Measurements from ENCODE around the gene NAIF1.
"Not testable (repeated sequence)": the region's sequence is repeated elsewhere in the genome, so short reads cannot be mapped to it uniquely, and the experiment has no call there.

NAIF1 gene

DNA sequence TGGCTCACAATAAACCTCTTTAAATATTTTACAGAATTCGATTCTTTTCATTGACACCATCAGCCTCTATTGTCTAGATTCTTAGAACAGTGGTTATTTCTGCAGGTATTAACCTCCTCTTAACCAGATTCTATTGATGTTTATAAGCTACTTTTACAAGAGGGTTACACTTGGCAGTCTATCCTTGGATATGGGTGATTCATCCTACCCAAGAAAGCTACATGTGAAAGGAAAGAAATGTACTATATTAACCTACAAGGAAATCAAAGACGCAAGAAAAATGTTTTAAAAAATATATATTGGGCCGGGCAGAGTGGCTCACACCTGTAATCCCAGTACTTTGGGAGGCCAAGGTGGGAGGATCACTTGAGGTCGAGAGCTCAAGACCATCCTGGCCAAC lies 17.6 kb upstream of the NAIF1 start:
- no peak for DNase-seq

DNA sequence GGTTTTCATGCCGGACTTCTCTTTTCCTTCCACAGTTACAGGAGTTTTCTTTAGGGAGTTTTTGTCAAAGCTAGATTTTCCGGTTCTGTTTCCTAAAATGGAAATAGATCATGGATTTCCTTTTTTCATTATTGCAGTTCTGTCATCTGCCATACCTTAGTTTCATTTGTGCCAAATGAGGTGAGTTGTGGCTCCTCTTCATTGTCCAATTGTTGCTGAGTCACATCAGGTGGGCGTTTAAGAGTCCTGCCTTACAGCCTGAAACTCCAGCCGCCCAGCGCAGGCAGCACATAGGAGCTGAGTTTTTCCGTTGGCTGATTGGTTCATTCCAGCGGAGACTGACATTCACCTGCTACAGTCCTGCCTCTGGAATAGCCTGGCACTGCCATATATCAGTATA lies 15.0 kb upstream of the NAIF1 start:
- DNase-seq: no peak

DNA sequence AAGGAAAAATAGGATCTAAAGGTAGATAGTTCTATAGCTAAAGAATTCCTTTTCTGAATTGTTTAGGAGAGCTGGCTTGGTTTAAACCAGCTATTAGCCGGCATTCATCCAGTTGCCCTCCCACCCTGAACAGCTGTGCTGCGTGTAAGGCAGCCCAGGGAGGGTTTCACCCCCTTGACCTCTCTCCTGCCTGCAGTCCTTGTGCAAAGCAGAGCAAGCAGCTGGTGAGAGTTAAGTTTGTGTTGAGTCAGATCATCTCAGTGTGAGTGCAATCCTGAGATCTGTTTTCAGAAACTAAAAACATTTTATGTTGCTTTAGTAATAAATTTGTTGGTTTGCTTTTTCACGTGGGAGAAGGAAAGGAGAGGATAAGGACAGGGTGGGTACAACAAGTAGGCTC lies 13.9 kb upstream of the NAIF1 start:
- DNase-seq: no peak

DNA sequence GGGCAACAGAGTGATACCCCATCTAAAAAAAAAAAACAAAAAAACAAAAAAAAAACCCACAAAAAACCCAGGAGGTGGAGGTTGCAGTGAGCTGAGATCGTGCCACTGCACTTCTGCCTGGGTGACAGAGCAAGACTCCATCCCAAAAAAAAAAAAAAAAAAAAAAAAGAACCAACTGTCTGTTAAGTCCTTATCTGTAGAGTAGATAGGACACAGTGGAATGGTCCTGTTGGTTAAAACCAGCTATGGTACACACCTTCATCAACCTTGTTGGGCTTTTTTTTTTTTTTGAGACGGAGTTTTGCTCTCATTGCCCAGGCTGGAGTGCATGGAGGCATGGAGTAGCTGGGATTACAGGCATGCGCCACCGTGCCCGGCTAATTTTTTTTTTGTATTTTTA lies 13.1 kb upstream of the NAIF1 start:
- DNase-seq: no peak

DNA sequence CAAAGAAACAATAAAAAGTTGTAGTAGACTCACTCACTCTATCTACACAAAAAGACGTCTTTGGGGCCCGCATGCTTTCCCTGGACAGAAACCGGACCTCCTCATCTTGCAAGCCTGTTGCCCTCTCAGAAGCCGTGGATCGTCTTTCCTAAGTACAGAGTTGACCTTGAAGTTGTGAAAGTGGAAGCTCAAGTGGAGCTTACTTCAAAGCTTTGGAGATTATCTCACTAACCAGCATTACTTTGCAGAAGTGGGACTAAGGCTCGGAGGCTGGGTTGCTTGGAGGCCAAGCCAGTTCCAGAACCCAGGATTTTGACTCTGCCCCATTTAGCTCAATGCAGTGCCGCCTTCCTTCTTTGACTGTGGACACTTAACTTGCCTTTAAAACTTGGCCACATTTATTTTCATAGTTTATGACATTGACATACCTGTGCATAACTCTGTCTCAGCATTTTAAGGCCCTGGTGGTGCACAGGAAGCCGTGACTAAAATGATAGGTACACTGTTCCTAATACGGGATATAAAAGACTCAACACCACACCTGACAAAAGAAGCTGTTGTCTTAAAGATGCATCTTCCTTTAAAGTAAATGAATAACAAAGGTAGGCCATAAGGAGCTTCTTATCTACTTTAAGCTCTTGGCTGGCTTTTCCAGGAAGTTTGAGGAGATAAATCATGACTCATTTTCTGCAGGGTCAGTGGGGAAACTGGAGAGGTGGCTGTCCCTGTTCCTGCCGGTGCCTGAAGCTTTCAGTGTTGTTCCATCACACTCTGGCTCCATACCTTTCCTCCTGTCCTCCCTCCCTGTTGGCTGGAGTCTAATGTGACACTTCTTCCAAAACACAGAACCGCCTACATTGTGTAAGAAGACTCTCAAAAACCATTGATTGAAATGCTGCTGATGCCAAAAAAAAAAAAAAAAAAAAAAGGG lies 11.6 kb upstream of the NAIF1 start:
- no peak for DNase-seq

DNA sequence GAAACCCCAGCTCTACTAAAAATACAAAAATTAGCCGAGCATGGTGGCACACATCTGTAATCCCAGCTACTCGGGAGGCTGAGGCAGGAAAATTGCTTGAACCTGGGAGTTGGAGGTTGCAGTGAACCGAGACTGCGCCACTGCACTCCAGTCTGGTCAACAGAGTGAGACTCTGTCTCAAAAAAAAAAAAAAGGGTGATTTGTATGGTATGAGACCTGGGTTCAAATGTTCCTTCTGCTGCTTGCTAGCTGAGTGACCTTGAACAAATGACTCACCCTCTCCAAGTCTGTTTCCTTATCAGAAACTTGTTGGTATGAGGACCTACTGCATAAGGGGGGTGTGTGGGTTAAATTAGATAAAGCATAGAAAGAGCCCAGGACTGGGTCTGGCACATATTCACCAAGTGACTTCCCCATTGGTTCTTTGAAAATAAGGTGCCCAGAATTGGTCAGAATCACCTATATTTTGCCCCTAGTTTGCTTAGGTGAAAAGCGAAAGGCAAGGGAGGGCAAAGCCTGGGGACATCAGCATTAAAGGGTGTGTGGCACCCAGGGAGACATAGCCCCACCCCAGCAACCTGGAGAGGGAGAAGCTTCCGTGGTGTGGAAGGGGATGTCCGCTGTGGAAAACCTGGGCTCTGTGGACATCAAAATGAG lies 10.9 kb upstream of the NAIF1 start:
- DNase-seq: no peak

DNA sequence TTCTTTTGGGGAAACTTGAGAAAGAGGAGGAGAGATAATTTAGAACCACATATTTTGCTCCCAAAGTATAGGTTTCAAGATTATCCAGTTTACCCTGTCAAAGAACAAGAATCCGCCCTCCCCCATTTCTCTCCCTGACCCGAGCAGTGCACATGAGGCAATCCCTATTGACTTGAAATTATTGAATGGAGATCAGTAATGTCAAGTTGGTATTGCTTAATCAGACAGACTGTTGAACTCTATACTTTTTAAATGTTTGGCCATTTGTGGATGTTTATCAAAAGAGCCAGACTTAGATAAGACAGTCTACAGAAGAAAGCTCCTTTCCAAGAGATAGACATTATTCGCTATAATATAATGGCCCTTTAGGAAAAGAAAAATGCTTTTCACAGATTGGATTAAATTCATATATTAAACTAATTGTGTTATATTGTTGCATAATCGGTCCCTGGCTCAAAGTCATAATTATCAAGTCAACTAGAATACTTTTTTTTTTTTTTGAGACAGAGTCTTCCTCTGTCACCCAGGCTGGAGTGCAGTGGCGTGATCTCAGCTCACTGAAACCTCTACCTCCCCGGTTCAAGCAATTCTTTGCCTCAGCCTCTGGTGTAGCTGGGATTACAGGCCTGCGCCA lies 6.2 kb upstream of the NAIF1 start:
- no peak for DNase-seq

DNA sequence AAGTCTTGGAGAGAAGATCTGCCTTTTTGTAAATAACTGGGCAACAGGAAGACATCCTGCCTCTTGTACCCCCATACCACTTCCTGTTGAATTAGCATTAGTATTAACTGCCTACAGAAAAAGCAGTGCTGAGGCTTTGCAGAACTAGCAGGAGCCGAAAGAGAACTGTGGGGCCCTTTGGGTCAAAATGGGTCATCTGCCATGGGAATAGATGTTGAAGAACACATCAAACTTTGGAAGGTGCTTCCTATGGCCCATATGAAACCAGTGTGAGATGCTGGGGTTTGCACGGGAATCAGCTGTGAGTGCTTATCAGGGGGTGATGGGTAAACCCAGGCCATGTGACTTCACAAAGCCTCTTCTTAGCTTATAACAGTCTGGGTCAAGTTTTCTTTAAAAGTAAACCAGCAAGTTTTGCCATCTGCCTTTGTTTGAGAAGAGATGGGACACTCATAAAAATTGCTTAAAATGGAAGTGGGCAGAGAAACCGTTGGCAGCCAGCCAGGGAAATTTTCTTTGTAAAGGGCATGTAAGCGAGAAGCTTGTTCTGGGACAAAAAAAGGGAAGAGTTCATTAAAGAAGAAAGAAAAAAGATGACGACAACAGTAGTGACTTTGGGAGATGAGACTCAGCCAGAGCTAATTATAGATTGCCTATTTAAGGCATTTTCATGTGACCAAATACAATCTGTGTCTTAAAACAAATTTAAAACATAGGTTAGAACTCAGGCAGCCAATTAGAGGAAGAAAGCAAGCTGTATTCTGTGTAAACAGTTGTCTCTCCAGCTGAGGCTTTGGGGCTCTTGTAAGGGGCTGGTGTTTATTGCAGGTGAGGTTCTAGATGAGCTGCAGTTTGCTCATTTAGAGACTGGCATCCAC lies 5.3 kb upstream of the NAIF1 start:
- DNase-seq: peak; percentile 70

DNA sequence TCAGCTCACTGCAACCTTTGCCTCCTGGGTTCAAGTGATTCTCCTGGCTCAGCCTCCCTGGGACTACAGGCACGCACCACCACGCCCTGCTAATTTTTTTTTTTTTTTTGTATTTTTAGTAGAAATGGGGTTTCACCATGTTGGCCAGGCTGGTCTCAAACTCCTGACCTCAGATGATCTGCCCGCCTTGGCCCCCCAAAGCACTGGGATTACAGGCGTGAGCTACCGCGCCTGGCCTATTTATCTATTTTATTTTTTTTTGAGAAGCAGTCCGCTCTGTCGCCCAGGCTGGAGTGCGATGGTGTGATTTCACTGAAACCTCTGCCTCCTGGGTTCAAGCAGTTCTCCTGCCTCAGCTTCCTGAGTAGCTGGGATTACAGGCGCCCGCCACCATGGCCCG lies 4.4 kb upstream of the NAIF1 start:
- DNase-seq: not testable (repeated sequence)

DNA sequence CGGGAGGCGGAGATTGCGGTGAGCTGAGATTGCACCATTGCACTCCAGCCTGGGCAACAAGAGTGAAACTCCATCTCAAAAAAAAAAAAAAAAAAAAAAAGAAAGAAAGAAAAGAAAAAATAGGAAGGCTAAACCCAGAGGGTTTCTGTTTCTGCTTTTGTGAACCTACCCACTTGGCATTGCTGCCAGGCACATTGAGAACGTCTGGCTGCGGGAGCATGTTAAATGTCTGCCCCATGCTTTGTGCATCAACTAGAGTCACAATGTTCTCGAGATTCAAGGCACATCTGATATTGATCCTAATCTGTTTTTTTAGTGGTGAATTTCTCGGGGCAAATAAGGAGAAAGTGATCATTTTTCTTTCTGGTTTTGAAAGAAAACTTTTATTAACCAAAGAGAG lies 3.8 kb upstream of the NAIF1 start:
- no peak for DNase-seq

DNA sequence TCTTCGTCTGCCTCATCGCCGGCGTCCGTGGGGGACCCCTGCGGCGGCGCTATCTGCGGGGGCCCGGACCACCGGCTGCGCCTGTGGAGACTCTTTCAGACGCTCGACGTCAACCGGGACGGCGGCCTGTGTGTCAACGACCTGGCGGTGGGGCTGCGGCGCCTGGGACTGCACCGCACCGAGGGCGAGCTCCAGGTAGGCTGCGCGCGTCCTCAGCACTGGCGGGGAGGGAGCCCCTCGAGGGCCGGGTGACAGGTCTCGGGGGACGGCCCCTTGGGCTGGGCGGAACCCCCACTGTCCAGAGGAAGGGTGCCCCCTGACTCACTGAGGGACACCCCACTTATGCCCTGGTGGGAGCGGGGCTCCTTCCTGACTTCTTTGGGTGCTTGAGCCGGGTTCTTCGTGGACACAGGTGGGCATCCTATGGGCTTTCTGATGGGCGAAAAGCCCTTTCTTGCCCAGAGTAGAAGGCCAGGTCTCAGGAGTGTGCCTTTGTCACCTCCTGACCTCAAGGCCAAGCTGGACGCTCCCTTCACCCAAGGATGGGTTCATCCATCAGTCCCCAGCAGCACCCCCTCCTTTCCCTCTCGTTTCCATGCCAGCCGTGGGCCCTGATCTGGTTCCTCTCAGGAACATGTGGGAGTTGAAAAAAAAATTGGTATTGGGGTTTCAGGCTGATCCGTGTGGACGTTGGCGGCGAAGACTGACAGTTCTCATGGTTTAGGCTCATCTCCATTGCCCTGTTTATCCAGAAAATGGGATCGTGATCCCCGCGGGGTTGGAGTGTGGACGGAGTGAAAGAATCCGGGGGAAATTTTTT lies 1.5 kb upstream of the NAIF1 start:
- peak; percentile 72 for DNase-seq

DNA sequence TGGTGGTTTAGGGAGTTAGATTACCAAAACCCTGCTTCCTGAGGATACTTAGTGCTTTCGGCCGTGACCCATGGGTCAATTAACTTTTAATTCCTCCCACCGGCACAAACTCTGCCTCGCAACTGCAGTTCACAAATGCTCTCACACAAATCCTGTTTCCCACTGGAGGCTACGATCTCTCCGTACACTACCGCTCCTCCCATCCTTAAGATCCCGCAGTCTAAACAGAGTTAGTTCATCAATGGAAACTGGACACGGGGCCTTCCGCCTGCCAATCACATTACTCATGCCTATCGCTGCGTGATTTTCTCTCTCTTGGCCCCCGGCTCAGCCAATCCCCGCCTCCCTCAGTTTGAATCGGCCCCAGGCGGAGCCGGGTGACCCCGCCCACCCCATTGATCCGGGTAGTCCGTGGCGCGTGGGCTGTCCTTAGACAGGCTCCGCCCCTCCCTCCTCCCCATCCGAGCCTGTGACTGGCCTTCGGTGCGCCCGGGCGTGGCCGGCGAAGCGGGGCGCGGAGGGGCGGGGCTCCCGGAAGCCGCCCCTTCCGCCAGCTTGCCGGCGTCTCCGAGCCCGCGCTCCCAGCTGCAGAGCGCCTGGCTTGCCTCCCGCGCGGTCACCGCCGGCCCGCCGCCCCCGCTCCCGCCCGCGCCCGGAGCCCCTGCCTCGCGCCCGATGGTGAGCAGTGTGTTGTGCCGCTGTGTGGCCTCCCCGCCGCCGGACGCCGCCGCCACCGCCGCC lies 695 bp upstream of the NAIF1 start, which contains the start of gene SLC25A25:
SLC25A25 (plus strand) TSS at position 588 of the 741 bp plus-strand sequence; CDS start at position 676, 88 bp downstream.
- peak; percentile 99 for DNase-seq

DNA sequence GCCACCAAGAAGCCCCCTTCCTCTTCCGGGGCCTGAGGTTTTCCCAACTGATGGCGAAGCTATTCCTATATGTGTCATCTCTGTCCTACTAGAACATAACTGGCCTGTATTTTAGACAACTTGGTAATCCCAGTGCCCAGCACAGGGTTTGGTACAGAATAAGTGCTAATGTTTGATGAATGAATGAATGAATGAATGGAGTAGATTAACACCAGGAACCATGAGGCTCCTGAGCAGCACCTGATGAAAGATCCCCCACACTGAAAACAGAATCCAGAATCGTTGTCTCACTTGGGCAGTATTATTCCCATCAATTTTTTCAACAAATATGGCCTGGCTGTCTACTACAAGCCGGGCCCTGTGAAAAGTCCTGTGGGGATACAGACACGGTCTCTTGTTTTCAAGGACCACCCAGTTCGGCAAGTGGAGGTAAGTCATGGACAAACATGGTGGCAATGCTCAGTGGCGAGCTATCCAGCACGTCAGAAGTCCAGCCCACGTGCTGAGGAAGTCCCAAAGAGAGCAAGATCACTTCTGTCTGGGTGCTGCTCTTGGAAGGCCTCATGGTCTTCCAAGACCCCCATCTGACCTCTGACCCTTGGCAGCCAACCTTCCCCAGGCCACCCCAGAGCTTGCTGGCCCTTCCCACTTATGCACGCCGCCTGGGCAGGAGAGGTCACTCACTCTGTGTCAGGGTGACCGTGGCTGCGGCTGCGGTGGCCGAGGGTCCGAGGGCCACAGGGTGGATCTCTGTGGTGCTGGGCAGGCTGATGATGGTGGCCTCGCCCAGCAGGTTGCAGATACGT lies 1.0 kb downstream of the NAIF1 start:
- DNase-seq: no peak

DNA sequence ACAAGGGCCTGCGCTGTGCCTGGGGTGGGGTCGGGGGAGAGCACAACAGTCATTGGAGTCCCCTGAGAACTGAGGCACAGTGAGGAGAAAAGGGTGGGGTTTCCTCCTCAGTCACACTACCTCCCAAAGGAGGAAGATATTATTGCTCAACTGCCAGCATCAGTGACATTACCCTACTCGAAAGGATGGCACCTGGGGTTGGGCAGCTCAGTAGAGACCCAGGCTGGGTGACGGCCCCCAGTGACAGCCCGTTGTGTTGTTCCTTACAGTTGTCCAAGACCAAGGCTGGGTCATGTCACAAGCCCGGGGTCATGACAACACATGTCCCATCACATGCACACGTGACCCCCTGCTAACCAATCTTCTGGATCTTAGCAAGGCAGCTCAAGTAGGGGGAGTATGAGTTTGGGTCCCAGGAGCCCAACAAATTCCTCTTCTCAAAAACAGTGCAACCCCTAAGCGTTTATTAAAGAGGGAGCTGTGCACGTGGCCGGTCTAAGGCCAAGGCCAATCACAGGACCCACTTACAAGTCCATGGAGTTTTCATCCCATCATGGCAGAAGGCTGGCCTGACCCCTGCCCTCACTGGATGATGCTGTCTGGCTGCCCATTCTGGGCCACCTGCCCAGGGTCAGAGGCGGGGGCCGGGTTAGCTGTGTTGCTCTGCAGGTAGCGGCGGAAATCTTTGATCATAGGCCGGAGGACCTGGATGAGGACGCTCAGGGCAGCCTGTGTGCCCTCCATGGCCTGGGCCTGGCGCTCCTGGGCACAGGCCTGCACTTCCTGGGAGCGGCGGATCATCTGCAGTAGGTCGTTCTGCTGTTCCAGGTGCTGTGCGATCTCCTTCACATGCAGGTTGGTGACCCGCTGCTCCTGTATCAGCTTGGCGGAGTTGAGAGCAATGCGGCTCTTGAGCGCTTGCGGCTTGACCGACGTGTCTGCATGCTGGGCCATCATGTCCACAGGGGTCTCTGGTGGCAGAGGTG lies 4.0 kb downstream of the NAIF1 start:
- DNase-seq: no peak

DNA sequence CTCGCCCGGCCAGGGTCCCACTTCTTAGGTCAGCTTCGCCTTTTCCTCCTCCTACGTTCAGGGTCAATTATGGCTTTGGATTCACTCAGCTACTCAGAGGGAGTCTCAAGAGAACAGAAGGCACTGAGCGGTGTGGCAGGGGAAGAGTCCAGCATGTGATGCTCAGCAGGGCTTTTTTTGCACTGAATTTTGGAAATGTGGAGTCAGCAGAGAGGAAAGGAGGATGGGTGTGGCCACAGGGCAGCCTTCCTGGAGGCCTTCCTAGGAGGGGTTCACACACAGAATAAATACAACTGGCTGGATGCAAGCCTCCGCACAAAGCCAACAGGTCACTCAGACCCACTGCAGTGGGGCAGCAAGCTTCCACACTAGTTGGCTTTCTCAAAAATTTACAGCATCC lies 4.8 kb downstream of the NAIF1 start:
- no peak for DNase-seq

DNA sequence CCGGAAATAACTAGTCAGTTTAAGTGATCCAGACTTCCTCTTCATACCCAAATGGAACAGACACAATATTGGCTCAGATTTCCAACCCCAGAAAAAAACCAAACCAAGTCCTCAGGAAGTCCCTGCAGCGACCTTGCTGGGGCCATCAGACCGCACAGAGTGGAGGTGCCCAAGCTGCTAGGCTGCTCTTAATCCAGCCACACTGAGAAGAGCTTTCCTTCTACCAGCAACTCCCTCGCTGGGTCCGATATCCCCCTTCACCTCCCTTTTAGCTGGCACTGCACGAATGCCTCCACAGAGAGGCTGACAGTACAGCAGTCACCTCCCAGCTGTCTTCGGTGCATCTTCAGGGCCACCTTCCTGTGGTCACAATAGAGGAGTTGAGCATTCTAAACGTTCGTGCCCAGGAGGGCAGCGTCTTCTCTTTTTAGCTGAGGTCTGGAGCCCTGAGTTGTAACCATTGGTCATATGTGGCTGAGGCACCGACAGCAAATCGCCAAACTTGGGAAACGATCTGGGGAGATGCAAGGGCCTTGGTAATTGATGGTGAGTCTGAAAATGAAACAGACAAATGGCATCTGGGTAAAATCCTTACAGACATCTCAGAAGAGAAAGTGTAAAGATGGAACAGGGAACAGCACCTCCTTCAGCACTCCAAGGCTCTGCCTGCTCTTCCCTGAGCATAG lies 5.7 kb downstream of the NAIF1 start:
- DNase-seq: no peak

DNA sequence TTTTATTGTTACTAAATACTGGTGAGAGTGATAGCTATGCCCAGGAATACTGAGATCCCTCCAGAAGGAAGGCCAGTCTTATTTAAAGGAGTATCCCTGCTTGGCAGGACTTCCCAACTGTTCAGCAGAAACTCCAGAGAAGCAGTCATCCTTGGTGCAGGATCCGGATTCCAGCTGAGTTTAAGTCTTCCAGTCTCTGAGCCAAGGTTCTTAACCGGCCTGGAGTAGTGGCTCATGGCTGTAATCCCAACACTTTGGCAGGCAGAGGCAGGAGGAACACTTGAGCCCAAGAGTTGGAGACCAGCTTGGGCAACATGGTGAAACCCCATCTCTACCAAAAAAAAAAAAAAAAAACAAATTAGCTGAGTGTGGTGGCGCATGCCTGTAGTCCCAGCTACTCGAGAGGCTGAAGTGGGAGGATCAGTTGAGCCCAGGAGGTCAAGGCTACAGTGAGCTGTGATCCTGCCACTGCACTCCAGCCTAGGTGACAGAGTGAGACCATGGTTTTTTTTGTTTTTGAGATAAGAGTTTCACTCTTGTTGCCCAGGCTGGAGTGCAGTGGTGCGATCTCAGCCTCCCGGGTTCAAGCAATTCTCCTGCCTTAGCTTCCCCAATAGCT lies 7.6 kb downstream of the NAIF1 start:
- no peak for DNase-seq
